ENCODE measurements around the gene PPDPF. TPM values are rescaled to one million over a fixed set of nuclear protein-coding genes. Genes with fewer than 3 reads are reported as not detected.

PPDPF gene
- total and polyA plus RNA-seq, 2 of the 8 experiments (the other 6 are each of a cell fraction or from before 2014, with no cell fraction given): 30.5 to 138 TPM

GRCh38 chr20:63534831-63535651, 14.5 kb downstream of the PPDPF start:
- DNase-seq (ENCODE audit: low read depth in 1 of 2, low spot score in 2 of 2): no peak
- Histone ChIP-seq H3K27me3 (replicated peaks in 1 of 4; ENCODE audit: control insufficient read depth in 3 of 4, extremely low read depth in 1 of 4, insufficient read depth in 3 of 4, low read length in 3 of 4) (no peaks in the 10 kb centered on the region), H3K14ac (ENCODE audit: insufficient read length) (no peak overlapping the region), H3K9me3 (ENCODE audit: insufficient read depth in 2 of 2, low read depth in 1 of 2, low read length in 1 of 2) (no peaks in the 10 kb centered on the region), H4K8ac (ENCODE audit: extremely low read depth, insufficient read depth, low read length) (peak overlapping the region; percentile 68), H2BK15ac (ENCODE audit: low read length) (peak overlapping the region; percentile 98; the same call in 1 of the 2 replicates), H3K36me3 (ENCODE audit: control insufficient read depth in 2 of 4, insufficient read depth in 4 of 4, low read length in 3 of 4) (no peaks in the 10 kb centered on the region), H3K56ac (replicated peaks; ENCODE audit: insufficient read length, low read depth, low read length) (no peak overlapping the region), H3K79me2 (ENCODE audit: control insufficient read depth in 1 of 2, insufficient read depth in 2 of 2, low read length in 2 of 2) (no peaks in the 10 kb centered on the region), H2BK120ac (replicated peaks; ENCODE audit: low read depth, low read length) (peak overlapping the region; percentile 64), H2AFZ (ENCODE audit: low read length) (no peak overlapping the region; the same call in 1 of the 2 replicates), H3K79me1 (ENCODE audit: low read depth, low read length) (no peaks in the 10 kb centered on the region; the same call in 1 of the 2 replicates), H4K5ac (ENCODE audit: insufficient read length, low read depth, low read length) (no peak overlapping the region), H3K18ac (ENCODE audit: extremely low read depth, low read length) (peak overlapping the region; percentile 87; the same call in 1 of the 2 replicates), H2BK20ac (ENCODE audit: low read length) (no peak overlapping the region), H4K20me1 (replicated peaks in 1 of 2; ENCODE audit: control insufficient read depth in 1 of 2, insufficient read depth in 2 of 2, low read length in 2 of 2) (peaks cover 0 to 3% of the 10 kb centered on the region in 2 experiments), H2BK12ac (ENCODE audit: low read depth, low read length) (peak overlapping the region; percentile 95; the same call in 1 of the 2 replicates), H3K27ac (ENCODE audit: low read depth, low read length) (no peak overlapping the region), H3K23me2 (ENCODE audit: low read depth, low read length) (peaks cover 3% of the 10 kb centered on the region; the same call in 1 of the 2 replicates), H3K9ac (replicated peaks in 1 of 4; ENCODE audit: extremely low read depth in 1 of 4, low read depth in 3 of 4, low read length in 3 of 4) (peak overlapping the region in 1 of 4 experiments; percentile 30; a peak in 1 of 7 replicates), H3K23ac (ENCODE audit: insufficient read length) (no peak overlapping the region), H3K4me2 (ENCODE audit: insufficient read depth in 1 of 2, low read depth in 2 of 2, low read length in 2 of 2) (no peak overlapping the region), H2BK5ac (ENCODE audit: low read depth, low read length) (peak overlapping the region; percentile 52; the same call in 1 of the 2 replicates), H2AK5ac (ENCODE audit: low read depth, low read length) (peak overlapping the region; percentile 40; the same call in 1 of the 2 replicates), H3K4ac (replicated peaks; ENCODE audit: insufficient read length, low read depth, low read length) (peak overlapping the region; percentile 91), H3K4me1 (replicated peaks in 1 of 4; ENCODE audit: control insufficient read depth in 3 of 4, insufficient read depth in 4 of 4, low read length in 3 of 4) (peaks cover 0 to 23% (median 3%) of the 10 kb centered on the region in 4 experiments; a peak in 5 of 7 replicates), H4K91ac (replicated peaks; ENCODE audit: insufficient read length, low read length) (peak overlapping the region; percentile 80), H3K4me3 (ENCODE audit: extremely low read depth in 1 of 4, insufficient read depth in 2 of 4, low read depth in 3 of 4, low read length in 4 of 4) (no peak overlapping the region)
- ChIA-PET POLR2A (ENCODE audit: partially characterized antibody) (interaction anchor here (0.6 to 7.8 kb wide), 7 partner anchors 8 to 330 kb away, joined by 3 to 59 read pairs (median 3); partner anchors contain the start of genes KCNQ2, PPDPF, SRMS and TPD52L2), CTCF (ENCODE audit: partially characterized antibody) (interaction anchor here (0.5 to 4.8 kb wide), 11 partner anchors 9 to 256 kb away, joined by 3 to 23 read pairs (median 3); partner anchors contain the start of gene SRMS)
- 91% methylated on average over 41 of the region's 49 CpGs; no CpG with 5 or more reads in 1 of the 2 experiments for WGBS, 2 experiments (ENCODE audit: extremely low coverage in 1 of 2, insufficient coverage in 1 of 2, insufficient read length in 1 of 2, insufficient replicate concordance in 2 of 2, low coverage in 1 of 2, low lambda C conversion rate in 2 of 2, missing lambda C conversion rate in 1 of 2)
- TF ChIP-seq E2F6 (IDR thresholded peaks at IDR 0.05): peak; percentile 76
- TF ChIP-seq CTCF (IDR thresholded peaks at IDR 0.05; ENCODE audit: control extremely low read depth in 1 of 3, insufficient read depth in 1 of 3, low read depth in 1 of 3, low read length in 3 of 3): no peak
- no peak for TF ChIP-seq CREB1 (IDR thresholded peaks at IDR 0.05)
- no peak for TF ChIP-seq TBP (IDR thresholded peaks at IDR 0.05; ENCODE audit: low read depth, low read length)
- no peak for TF ChIP-seq SP1 (IDR thresholded peaks at IDR 0.05; ENCODE audit: low read depth, low read length)
- no peak for TF ChIP-seq BACH1 (IDR thresholded peaks at IDR 0.05; ENCODE audit: low read length)
- TF ChIP-seq MAX (IDR thresholded peaks at IDR 0.05): 0 out of 2 replicates have a peak, but pooled peaks have one; percentile 33
- no peak for TF ChIP-seq EGR1 (IDR thresholded peaks at IDR 0.05; ENCODE audit: borderline replicate concordance, low read depth, low read length)
- no peak for FAIRE-seq

All from H1 (cell line).